ENCODE data around the gene C2orf42. TPM values are rescaled to one million over a fixed set of nuclear protein-coding genes. Genes with fewer than 3 reads are reported as not detected.
"Not testable (repeated sequence)": the region's sequence is repeated elsewhere in the genome, so short reads cannot be mapped to it uniquely, and the experiment has no call there.

C2orf42 gene
- total RNA-seq, 1 donor from 2014 or later = 27.8 TPM

DNA sequence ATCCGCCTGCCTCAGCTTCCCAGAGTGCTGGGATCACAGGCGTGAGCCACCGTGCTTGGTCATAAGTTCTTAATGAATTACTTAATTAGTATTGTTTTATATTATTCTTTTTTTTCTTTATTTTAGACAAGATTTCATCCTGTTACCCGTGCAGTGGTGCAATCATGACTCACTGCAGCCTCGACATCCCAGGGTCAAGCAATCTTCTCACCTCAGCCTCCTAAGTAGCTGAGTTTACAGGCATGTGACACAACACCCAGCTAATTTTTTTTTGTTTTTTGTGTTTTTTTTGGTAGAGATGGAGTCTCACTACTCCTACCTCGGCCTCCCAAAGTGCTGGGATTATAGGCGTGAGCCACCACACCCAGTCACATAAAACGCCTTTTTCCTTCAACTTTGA, 17.3 kb downstream of the C2orf42 start:
- intact Hi-C loops (cut with micrococcal nuclease) = no loop called here

DNA sequence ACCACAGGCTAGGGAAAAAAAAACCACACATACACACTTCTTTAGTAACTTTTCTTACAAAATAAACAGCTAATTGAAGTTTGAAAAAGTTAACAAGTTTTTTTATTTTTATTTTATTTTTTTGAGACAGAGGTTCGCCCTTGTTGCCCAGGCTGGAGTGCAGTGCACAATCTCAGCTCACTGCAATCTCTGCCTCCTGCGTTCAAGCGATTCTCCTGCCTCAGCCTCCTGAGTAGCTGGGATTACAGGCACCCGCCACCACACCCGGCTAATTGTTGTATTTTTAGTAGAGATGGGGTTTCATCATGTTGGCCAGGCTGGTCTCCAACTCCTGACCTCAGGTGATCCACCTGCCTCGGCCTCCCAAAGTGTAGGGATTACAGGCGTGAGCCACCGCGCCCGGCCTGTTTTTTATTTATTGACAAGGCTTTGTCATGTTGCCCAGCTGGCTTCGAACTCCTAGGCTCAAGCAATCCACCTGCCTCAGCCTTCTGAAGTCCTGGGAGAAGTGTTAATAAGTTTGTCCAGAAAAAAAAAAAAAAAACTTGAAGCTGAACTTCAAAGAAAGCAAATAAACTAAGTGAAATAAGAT, 21.1 kb downstream of the C2orf42 start:
- intact Hi-C loops (cut with micrococcal nuclease) = not testable (repeated sequence)

DNA sequence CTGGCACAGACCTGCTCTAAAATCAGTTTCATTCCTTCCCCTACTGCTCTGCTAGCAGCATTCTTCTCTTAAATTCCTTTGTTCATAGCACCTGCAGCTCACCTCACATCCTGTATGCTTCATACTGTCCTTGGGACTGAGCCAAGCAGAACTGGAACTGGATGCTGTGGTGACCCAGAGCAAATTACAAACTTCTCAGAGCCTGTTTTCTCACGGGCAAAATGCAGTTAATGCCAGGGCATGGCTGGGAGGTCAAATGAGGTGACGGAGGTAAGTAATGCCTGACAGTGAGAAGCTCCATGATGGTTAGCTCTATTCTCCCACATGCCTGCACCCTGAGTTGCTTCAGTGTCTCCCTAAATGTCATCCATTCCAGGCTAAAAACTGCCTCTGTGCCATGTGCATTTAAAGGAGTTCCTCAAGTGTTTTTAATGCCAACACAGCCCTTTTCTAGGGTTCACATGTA, 29.7 kb downstream of the C2orf42 start:
- intact Hi-C loops (cut with micrococcal nuclease) = no loop called here

DNA sequence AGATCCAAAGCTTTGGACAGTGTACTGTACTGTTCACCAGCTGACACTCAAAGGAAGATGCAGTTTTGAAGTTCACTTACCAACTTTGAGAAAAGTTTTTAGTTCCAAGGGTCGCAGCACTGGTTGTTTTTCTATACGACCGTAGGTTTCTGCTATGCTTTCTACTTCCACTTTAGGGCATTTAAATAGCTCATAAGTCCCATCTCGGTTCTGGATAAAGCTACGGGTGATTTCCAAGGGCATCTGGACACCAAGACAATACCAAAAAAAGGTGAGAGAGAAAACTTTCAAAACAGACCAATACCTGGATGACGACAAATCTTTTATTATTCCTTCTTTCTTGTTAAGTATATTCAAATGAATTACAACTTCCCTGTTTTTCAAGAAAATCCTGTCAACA, 30.3 kb downstream of the C2orf42 start:
- intact Hi-C loops (cut with micrococcal nuclease) = no loop called here

DNA sequence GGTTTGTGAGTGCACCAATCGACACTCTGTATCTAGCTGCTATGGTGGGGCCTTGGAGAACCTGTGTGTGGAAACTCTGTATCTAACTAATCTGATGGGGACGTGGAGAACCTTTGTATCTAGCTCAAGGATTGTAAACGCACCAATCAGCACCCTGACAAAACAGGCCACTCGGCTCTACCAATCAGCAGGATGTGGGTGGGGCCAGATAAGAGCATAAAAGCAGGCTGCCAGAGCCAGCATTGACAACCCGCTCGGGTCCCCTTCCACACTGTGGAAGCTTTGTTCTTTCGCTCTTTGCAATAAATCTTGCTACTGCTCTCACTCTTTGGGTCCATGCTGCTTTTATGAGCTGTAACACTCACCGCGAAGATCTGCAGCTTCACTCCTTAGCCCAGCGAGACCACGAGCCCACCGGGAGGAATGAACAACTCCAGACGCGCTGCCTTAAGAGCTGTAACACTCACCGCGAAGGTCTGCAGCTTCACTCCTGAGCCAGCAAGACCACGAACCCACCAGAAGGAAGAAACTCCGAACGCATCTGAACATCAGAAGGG, 41.6 kb downstream of the C2orf42 start:
- intact Hi-C loops (cut with micrococcal nuclease) = not testable (repeated sequence)

DNA sequence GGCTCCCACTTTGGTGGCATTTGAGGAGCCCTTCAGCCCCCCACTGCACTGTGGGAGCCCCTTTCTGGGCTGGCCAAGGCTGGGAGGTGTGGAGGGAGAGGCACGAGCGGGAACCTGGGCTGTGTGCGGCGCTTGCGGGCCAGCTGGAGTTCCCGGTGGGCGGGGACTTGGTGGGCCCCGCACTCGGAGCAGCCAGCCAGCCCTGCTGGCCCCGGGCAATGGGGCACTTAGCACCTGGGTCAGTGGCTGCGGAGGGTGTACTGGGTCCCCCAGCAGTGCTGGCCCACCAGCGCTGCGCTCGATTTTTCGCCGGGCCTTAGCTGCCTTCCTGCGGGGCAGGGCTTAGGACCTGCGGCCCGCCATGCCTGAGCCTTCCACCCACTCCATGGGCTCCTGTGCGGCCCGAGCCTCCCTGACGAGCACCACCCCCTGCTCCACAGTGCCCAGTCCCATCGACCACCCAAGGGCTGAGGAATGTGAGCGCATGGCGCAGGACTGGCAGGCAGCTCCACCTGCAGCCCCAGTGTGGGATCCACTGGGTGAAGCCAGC, 42.5 kb downstream of the C2orf42 start:
- intact Hi-C loops (cut with micrococcal nuclease) = not testable (repeated sequence)

DNA sequence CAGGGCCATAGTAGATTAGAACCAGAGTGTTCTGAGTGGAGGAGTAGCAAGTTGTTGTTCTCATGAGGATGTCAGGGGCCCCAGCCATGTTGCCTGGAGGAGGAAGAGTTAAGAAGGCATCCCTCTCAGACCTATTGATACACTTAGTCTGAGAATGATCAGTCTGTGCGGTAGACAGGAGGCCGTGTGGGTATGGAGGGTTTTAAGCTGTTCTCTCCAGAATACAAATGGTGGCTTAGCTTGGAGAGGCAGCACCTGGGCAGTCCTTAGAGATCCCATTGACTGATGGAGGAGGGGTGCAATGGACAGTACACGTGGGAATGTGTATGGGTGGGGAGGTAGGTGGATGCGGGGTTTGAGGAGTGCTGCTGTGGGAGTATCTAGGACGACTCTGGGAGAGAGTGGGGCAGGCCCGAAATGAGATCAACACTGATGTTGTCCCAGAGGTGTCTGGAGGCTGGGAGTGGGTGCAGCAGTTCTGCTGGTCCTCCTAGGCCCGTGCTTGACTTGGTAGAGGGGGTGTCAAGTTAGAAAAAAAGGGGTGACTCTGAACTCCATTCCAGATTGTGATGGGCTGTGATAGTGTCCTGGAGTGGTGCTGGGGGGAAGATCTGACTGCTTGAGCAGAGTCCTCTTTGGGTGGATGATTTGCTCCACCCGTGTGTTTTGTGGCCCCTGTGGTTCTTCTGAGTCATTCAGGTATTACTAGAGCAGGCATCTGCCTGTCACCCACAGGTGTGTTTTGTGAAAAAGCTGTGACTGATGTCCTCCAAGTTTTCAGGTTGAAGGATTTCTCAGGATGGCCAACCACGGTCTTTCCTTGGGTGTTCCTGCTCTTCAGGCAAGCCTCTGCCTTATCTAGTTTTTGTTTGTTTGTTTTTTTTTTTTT, 44.7 kb downstream of the C2orf42 start:
- intact Hi-C loops (cut with micrococcal nuclease) = no loop called here

DNA sequence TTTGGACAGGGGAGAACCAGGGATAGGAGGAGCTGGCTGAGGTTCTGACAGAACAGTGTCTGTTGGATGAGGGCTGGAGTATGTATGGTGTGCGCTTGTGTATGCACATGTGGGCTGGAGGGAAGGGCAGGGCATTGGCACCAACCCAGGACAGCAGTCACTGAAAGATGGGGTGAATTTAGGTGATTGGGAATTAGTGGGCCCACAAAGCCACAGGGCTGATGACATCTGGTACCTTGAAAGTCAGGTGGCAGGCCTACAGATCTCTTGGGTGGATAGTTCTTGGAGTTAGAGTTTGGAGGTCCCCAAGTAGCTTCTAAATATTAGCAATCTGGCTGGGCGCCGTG, 45.7 kb downstream of the C2orf42 start:
- intact Hi-C loops (cut with micrococcal nuclease) = no loop called here

DNA sequence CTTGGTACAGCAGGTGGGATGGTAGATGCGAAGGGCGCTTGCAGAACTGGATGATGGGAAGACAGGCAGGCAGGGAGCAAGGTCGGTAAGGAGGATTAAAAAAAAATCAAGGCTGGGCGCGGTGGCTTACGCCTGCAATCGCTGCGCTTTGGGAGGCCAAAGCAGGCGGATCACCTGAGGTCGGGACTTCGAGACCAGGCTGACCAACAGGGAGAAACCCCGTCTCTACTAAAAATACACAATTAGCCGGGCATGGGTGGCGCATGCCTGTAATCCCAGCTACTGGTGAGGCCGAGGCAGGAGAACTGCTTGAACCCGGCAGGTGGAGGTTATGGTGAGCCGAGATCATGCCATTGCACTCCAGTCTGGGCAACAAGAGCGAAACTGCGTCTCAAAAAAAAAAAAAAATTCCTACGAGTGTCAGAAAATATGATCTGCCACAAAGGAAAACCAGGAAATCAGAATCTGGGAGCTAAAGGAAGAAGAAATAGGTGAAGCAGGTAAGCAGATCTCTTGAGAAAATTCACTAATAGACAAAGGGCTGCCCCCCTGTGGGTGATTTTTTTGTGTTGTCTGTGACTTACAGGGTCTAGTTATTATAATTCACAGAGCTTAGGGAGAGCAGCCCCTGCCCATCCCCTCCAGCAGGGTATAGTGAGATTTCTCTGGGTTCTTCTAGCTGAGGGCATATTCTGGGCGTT, 46.2 kb downstream of the C2orf42 start:
- intact Hi-C loops (cut with micrococcal nuclease) = loop anchor here (5.0 kb wide), 2 partner anchors 252 to 502 kb away; partner anchors contain the start of genes AAK1 and SNRNP27

DNA sequence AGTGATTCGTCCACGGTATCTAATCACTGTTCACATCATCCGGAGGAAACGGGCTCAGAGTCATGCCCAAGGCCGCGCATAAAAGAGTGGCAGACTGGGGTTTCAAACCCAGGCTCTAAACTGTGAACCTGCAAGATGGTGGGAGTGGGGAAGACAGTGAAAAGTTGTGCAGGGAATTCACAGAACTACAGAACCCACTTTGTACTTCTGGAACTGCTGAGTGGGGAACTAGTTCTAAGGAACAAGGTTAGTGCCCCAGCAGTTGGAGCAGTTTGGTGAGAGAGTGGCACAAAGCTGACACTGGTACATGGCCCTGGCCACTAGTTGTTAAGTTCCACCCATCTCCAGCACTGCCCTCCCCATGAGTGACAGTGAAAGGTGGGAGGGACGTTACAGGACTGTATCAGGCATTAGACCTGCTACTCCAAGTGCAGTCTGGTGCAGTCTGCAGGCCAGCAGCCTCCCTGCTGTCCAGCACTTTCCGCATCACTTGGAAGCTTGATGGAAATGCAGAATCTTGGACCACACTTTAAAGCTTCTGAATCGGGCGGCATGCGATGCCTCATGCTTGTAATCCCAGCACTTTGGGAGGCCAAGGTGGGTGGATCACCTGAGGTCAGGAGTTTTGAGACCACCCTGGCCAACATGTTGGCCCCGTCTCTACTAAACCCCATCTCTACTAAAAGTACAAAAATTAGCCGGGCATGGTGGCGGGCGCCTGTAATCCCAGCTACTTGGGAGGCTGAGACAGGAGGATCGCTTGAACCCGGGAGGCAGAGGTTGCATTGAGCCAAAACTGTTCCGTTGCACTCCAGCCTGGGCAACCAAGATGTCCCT, 47.3 kb downstream of the C2orf42 start:
- intact Hi-C loops (cut with micrococcal nuclease) = loop anchor here (1.0 to 5.0 kb wide), 6 partner anchors 47 to 501 kb away; partner anchors contain the start of genes AAK1, GMCL1, SNRNP27 and SNRPG

DNA sequence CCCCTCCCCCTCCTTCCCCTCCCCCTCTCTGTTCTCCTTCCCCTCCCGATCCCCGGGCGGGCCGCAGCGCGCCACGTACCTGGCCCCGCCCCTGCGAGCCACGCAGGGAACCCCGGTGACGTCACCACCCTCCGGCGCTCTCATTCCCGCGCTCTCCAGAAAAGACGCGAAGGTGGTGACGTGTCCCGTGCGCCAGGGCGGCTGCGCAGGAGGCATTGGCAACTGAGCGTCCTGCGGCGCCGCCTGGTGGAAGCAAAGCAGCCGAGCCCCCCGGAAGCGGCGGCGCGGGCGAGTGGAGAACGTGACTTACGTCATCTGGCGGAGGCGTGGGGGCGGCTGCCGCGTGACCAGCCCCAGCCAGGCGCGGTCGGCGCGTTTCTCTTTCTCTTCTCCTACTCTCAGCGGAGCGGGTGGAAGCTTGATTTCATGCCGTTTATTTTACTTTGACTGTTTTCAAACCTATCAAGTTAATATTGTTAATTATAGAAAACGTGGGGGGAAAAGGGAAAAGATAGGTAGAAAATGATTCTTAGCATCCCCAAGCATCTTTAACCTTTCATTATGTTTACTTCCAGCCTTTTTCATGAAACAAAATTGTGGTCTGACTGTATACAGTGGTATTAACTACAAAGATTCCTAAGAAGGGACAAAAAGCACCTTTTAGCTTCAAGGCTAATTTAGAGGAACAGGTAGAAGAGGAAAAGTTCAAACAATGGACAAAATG, 48.1 kb downstream of the C2orf42 start:
- intact Hi-C loops (cut with micrococcal nuclease) = loop anchor here (1.0 to 5.0 kb wide), 10 partner anchors 18 to 500 kb away; partner anchors contain the start of genes AAK1, GMCL1, SNRNP27 and SNRPG

DNA sequence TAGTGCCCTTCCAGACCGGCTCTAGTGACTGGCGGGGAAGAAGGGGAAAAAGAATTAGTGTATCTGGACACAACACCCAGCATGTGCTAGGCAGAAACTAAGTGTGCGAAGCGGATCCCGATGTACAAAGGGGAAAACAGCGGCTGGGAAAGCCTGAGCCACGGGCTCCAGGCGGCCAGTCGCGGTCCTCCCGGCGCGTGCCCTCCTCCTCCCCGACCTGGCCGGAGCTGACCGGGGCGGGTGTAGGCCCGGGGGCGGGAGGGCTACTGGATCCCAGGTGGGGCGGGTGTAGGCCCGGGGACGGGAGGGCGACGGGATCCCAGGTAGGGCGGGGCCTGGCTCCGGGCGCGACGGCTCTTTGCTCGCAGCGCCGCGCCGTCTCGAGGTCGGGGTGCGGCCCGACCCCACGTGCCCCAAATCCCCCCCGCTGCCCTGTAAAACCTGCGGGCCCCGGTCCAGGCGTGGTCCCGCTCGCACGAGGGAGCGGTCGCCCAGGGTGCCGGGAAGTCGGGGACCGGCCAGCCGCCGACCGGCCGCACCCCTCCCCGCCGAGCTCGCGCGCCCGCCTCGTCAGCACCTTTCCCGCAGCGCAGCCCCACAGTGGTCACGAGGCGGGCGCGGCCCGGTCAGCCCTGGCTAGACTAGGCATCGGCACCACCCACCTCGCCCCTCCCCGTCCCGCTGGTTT, 48.8 kb downstream of the C2orf42 start:
- intact Hi-C loops (cut with micrococcal nuclease) = loop anchor here (1.0 to 5.0 kb wide), 9 partner anchors 10 to 500 kb away; partner anchors contain the start of genes AAK1, GMCL1, SNRNP27 and SNRPG

DNA sequence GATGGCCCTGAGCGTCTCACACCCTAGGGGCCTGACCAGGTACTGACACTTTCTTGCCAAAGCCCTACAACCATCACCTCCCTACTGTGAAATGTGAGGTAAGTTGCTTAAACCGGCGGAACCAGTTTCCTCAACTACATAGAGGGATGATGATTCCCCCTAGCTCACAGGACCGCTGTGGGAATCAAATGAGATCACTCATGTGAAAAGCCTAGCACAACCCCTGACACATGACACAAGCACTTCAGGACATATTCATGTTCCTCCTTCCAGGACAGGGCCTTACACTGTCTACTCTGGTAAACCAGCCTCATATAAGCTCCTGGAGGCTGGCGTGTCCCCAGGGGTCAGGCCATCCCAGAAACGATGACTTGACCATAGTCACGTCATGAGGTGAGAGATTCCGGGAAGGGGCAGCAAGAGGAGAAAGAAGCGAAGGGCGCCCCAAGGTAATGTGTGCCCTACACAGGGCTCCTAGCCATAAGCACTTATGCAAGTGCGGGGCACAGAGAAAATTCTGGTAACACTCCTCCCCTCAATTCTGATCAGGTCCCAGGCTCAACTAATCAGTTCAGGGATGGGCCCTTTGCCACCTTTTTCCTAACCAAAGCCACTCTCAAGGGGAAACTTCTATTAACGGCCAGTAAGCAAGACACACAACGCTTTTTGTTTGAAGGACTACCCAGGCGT, 49.5 kb downstream of the C2orf42 start:
- intact Hi-C loops (cut with micrococcal nuclease) = loop anchor here (1.0 to 5.0 kb wide), 3 partner anchors 9 to 499 kb away; partner anchors contain the start of genes AAK1 and SNRNP27

DNA sequence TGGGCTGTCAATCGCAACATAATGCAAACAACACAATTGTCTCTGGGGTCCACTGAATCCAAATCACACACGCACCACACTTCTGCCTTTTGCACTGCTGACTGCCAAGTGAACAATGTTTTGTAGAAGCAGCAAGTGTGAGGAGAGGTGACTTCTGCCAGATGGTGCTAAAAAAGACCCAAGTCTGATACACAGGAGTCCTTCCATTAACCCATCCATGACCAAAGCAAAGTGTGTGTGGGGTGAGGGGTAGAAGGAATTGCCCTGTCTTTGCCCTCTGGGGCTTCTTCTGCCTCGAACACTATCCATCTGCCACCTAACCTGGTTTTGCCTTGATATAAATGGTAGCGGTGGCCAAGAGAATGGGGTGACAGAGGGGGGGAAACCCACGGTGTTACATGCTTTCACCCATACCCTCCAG, 50.0 kb downstream of the C2orf42 start:
- intact Hi-C loops (cut with micrococcal nuclease) = loop anchor here (1.0 to 5.0 kb wide), 3 partner anchors 8 to 498 kb away; partner anchors contain the start of genes AAK1 and SNRNP27

DNA sequence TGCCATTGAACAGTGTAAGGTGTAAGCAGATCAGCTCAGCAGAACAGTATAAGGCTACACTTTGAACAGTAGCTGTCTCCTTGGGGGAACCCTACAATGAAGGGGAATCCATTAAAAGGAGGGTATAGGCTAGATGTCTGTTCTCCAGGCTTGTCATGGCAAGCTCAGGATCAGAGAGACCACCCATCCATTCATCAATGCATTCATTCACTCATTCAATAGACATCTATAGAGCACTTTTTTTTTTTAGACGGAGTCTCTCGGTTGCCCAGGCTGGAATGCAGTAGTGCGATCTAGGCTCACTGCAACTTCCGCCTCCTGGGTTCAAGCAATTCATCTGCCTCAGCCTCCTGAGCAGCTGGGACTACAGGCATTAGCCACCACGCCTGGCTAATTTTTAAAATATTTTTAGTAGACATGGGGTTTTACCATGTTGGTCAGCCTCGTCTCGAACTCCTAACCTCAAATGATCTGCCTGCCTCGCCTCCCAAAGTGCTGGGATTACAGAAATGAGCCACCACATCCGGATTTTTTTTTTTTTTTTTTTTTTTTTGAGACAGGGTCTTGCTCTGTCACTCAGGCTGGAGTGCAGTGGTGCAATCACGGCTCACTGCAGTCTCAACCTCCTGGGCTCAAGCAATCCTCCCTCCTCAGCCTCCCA, 56.4 kb downstream of the C2orf42 start:
- intact Hi-C loops (cut with micrococcal nuclease) = not testable (repeated sequence)

DNA sequence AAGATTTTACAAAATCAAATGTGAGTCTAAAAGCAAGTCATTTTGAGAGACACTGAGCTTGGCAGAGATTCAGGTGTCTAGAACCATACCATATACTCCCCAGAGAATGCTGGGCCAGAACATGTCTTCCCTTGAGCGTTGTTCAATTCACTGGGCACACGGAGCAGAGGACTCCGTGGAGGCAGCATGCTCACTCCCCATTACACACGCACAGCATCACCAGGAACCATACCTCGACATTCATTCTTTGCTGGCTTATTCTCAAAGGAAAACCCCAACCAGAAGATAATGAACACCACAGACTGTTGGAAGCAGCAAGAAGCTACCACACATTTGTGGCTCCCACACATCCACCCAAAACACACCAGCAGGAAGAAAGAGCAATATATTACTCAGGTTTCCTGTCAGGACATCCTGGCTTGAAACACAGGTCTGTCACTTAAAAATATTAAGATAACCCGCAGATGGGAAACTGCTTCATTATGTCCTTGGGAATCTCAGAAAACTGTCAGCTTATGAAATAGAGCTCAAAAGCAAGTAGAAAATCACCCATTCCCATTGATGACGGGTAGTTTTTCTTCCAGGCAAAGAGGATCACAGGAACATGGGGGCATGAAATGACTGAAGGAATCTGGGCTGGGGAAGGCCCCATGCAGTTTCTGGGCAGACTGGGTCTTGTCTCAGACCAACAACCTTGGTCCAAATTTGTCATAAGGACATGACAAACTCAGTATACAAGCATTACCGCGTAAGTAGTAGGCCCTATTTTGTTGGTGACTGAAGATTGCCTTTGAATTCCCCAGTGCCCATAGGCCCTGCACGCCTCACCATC, 57.1 kb downstream of the C2orf42 start:
- intact Hi-C loops (cut with micrococcal nuclease) = loop anchor here (2.0 kb wide), 2 partner anchors 25 to 47 kb away; partner anchors contain the start of gene PCBP1

DNA sequence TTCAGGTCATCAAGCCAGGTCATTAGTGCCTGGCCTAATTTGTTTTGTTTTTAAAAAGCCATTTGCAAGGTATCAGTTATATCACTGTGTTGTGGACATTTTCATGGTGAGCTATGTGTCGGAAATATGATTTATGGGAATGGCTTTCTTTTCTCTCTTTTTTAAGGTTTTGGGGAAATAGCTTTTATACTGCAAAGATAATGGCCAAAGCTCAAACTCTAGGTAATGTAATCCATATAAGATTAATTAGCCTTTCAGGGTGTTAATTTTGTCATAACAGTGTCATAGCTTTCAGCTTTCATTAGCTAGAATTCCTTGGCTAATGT, 57.7 kb downstream of the C2orf42 start:
- intact Hi-C loops (cut with micrococcal nuclease) = loop anchor here (2.0 kb wide), 2 partner anchors 24 to 46 kb away; partner anchors contain the start of gene PCBP1
